ENCODE measurements around the gene SIPA1L3.
"Not testable (repeated sequence)": the region's sequence is repeated elsewhere in the genome, so short reads cannot be mapped to it uniquely, and the experiment has no call there.

The SIPA1L3 gene

GRCh38 chr19:38023671-38024541, 116.9 kb downstream of the SIPA1L3 start:
- no peak for DNase-seq (ENCODE audit: low read depth)

GRCh38 chr19:38024992-38025908, 118.2 kb downstream of the SIPA1L3 start:
- no peak for DNase-seq (ENCODE audit: low read depth)

DNA sequence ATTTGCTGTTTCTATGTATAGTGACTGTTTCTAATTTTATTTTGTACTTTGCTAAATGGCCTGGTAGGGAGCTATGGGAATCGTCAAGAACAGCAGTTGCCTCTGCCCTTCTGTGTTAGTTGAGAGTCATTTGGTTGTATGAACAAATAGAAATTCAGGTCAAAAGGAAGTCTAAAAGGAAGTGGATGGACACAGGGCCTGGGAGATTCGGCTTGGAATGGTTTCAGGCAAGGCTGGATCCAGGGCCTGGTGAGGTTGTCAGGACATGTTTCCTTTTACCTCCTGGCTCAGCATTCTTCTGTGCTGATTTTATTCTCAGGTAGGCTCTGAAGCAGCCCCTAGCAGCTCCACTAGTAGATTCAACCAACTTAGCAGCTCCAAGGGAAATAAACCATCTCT, 118.9 kb downstream of the SIPA1L3 start:
- no peak for DNase-seq (ENCODE audit: low read depth)

GRCh38 chr19:38028913-38029510, 122.0 kb downstream of the SIPA1L3 start:
- no peak for DNase-seq (ENCODE audit: low read depth)

DNA sequence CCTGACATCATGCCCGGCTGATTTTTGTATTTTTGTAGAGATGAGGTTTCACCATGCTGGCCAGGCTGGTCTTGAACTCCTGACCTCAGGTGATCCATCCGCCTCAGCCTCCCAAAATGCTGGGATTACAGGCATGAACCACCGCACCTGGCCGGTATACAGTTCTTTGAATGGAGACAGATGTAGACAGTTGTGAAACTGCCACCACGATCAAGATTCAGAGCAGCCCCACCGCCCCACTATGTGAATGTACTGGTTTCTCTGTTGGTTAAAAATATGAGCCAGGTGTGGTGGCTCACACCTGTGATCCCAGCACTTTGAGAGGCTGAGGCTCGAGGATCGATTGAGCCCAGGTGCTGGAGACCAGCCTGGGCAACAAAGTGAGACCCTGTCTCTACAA, 123.0 kb downstream of the SIPA1L3 start:
- not testable (repeated sequence) for DNase-seq (ENCODE audit: low read depth)

DNA sequence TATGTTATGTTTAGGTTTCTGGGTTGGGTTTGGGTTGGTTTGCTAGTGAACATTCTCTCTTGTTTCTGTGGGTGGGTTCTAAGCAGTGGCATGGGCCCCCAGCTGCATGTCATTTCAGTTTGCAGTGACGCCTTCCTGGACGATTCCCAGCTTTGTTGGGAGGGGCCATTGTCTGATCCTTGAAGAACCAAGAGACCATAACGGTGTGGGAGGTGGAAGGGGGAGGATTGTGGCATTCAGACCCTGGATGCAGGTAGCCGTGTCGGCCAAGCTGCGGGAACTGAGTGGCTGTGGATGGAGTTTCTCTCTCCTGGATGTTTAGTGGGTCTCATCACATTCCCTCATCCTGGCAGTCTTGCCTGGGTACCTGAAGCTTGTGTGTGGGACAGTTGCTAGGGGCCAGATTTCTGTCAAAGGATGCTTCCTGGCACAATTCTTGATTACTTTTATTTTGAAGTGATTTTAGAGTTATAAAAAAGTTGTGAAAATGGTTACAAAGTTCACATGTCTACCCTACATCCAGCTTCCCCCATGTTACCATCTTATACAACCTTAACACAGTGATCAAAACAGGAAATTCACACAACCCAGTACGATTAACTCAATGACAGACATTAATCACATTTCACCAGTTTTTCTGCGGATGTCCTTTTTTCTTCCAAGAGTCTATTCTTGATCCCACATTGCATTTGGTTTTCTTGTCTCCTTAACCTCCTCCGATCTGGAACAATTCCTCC, 123.8 kb downstream of the SIPA1L3 start:
- no peak for DNase-seq (ENCODE audit: low read depth)

DNA sequence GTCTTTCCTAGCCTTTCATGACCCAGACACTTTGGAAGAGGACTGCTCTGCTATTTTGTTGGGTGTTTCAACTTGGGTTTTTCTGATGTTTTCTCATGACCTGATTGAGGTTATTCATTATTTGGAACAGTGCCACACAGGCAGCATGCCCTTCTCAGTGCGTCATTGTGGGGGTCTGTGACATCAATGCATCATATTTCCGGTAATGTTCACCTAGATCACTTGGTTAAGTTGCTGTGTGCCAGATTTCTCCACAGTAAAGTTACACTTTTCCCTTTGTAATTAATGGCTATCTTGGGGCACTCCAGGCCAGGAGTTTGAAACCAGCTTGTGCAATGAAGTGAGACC, 124.4 kb downstream of the SIPA1L3 start:
- DNase-seq (ENCODE audit: low read depth), result no peak

GRCh38 chr19:38032151-38032550, 125.1 kb downstream of the SIPA1L3 start:
- no peak for DNase-seq (ENCODE audit: low read depth)

DNA sequence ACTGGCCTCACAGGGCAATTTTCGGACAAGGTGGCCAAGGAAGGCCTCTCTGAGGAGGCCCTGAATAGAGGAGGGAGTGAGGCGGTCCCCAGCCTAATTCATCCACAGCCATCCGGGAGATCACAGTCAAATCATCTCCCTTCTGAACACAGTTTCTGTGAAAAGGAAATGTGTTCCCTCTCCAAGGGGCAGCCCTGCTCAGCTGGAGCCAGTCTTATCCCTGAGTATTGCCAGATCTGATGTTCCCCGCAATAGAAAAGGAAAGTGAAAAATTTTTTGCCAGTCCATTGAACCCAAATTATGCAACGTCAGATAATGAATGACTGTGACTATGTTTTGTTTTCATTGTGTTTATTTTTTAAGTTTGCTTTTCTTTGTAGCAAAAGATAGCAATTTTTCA, 125.9 kb downstream of the SIPA1L3 start:
- no peak for DNase-seq (ENCODE audit: low read depth)

GRCh38 chr19:38033658-38034491, 126.9 kb downstream of the SIPA1L3 start:
- DNase-seq (ENCODE audit: low read depth), result no peak

GRCh38 chr19:38034492-38034860, 127.5 kb downstream of the SIPA1L3 start:
- DNase-seq (ENCODE audit: low read depth), result no peak

- no peak for DNase-seq (ENCODE audit: low read depth)
Observed at GRCh38 chr19:38035515-38036495, 128.8 kb downstream of the SIPA1L3 start.

DNA sequence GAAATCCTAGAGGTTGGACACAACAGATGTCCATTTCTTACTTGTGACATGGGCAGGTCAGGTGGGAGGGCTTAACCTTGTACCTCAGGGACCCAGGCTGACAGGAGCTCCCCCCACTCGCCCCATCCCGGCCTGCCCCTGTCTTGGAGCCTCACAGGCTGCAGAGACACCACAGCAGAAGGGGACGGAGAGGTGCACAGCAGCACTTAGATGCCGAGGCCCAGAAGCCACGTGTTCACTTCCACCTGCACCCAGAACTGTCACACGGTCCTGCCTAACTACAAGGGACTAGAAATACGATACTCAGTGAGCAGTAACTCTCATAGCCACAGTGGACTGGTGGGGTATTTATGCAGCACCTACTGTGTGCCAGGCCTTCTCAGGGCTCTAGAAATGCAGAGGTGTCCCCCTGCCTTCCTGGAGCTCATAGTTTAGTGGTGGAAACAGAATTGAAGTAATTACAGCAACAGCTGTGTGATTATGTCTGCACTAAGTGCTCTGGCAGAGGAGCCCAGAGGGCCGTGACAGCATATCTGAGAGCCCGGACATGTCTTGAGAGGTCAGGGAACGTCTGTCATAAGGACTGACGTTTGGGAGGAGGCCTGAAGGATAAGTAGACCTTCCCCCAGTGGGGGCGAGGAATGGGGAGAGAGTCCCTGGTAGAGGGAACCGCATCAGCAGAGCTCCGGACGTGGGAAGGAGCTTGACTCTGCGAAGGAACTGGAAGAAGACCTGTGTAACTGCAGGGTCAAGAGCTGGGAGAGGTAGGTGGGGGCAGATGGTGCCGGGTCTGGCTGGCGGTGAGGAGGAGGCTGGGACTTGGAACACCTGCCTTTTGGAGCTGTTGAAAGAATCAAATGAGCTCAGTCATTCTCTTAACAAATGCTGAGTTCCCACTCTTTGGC, 130.0 kb downstream of the SIPA1L3 start:
- DNase-seq (ENCODE audit: low read depth), result no peak

- DNase-seq (ENCODE audit: low read depth), result no peak
Observed at GRCh38 chr19:38039966-38040365, 133.0 kb downstream of the SIPA1L3 start.

DNA sequence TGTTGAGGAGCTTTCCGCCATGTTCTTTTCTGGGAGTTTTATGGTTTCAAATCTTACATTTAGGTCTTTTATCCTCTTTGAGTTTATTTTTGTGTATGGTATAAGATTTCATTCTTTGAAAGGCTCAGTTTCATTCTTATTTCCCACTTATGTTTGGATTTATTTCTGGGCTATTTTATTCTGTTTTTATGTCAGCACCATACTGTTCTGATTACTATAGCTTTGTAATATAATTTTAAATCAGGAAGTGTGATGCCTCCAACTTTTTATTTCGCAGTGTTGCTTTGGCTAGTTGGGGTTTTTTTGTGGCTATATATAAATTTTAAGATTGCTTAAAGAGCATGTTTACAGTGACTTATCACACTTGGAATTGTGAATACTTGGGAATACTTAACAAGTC, 135.1 kb downstream of the SIPA1L3 start:
- no peak for DNase-seq (ENCODE audit: low read depth)

DNA sequence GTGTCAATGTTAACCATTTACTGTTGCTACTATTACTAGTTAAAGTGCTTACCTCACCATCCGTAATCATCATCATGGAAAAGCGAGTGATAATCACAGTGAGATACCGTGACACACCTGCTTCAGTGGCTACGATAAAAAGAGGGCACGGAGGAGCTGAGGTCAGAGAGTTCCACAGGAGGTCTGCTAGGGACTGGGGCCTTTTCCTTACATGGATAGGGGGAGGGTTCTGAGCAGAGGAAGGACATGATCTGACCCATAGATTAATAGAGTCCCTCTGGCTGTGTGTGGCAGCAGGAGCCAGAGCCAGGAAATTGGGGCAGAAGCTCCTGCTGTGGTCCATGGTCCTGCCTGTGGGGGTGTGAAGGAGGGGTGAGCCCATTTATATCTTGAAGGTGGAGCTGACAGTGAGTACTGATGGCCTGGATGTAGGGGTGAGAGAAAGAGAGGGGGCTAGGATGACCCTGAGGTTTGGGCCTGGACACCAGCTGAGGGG, 136.7 kb downstream of the SIPA1L3 start:
- DNase-seq (ENCODE audit: low read depth), result no peak

- DNase-seq (ENCODE audit: low read depth), result no peak
Observed at GRCh38 chr19:38044267-38045111, 137.5 kb downstream of the SIPA1L3 start.

Measured in activated T-helper 9 cell treated with anti-CD3 and anti-CD28 coated beads, Interleukin-2, amount 50 U/mL, for 16 hours (primary cell).